Activated CD4-positive, alpha-beta T cell treated with anti-CD3 and anti-CD28 coated beads, Interleukin-2, amount 50 U/mL, for 48 hours (primary cell): ENCODE data around the gene TNFRSF4.

ENCODE experiments used
- DNase-seq, 2 experiments: peaks; one replicate each; pipeline ENCODE4 v3.0.0-alpha.2; 2020

Gene TNFRSF4

DNA sequence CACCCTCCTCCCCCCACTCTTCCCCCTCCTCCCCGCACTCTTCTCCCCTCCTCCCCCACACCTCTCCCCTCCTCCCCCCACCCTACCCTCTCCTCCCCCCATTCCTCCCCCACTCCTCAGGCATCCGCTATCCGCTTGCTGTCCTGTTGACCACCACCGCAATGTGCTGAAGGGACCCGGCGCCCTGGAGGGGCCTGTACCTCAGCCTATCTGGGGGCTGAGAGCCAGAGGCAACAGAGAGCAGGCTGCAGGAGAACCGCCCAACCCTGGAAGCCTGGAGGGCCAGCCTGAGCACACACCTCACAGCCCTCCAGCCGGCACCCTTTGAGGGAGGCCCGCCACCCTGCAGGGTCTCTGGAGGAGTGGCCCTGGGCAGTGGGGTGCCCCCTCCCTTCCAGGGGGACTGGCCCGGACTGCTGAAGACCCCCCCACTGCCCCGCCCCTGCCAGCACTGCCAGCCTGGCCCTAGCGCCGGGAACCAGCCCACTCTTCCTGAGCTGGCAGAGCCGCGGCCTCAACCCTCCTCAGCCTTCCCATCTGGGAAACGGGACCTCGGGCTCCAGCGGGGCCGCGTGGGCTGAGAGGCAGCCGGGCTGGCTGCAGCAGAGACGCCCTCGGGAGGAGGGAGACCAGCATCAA, 31.3 kb upstream of the TNFRSF4 start:
- DNase-seq, result no peak

DNA sequence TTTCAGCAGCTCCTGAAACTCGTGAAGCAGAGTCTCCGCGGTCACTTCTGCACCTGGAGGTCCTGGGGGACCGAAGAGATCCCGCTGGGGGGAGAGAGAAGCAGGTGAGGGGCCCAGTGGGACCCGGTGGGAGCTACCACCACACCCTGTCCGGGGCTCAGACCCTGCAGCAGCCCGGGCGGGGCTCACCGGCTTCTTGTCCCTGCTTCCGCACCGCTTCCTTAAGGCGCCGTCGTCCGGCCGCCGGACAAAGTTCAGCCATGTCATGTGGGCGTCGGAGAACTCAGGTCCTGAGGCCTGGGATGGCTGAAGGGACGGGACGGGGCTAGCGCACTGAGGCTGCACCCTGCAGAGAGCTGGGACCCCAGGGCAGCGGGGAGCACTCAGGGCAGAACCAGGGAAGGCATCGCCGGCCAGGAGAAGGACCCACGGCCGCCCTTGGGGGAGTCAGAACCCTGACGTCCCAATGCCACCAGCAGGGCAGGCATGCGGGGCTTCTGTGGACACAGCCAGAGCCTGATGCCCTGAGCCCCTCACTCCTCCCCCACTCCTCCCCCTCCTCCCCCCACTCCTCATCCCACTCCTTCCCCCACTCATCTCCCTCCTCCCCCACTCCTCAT, 30.3 kb upstream of the TNFRSF4 start:
- no peak for DNase-seq

DNA sequence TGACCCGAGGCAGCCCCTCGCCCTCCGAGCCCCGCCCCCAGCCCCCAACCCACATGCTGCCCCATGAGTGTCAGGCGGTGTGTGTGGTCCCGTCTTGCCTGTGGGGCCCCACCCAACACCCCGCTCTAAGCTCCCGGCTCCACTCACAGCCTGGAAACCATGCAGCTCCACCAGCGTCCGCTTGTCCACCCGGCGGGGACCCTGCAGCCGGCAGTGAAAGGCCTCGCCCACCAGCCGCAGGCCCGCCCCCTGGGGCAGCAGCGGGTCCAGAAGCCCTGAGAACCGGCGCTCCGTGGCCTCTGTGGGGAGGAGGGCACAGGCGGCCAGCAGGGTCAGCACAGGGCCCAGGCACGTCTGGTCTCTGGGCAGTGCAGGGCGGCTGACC, 29.8 kb upstream of the TNFRSF4 start:
- no peak for DNase-seq

DNA sequence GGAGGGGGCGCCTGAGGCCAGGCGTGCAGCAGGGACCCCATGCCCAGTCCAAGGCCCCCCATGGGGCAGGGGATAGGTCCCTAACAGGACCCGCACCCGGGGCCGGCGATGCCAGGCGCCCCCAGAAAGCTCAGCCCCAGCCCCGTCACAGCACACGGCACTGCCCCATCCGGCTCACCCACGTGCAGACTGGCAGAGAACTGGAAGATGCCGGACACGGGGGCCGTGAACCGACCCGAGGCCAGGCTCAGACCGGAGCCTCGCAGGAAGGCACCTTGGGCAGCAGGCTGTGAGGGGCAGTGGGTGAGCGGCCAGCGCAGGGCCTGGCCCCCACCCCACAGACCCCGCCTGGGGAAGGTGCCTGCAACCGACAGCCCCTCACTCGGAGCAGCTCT, 29.3 kb upstream of the TNFRSF4 start:
- no peak for DNase-seq

DNA sequence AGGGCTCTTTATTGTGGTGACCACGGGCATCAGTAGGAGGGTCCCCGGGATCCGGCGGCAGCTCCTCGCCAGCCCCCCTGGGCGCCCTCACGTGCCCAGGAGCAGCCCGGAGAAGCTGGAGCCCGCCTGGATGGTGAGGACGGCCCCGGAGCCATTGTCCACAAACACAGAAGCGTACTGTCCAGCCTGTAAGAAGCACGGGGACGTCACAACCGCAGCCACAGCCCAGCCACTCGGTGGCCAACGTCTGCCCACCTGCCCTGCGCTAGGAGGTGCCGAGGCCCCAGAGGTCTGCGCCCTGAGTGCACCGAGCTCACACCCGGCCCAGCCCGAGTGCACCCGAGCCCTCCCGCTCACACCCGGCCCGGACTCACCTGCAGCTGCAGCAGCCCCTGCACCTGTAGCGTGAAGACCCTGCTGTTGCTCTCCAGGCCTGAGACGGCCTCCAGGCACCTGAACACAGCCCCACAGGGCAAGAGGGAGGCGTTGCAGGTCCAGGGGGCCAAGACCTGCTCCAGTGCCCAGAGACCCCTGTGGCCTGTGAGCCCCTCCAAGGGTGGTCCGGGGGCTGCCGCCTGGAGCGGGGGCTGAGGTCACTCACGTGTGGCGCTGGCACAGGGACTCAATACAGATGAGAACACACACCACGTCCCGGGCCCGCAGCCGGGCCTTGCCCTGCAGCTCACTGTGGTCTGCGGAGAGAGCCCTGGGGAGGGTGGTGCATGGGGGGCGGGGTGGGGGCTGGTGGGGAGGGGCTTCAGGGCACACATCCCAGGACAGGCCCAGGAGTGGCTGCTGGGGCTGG, 28.7 kb upstream of the TNFRSF4 start:
- DNase-seq, result no peak

DNA sequence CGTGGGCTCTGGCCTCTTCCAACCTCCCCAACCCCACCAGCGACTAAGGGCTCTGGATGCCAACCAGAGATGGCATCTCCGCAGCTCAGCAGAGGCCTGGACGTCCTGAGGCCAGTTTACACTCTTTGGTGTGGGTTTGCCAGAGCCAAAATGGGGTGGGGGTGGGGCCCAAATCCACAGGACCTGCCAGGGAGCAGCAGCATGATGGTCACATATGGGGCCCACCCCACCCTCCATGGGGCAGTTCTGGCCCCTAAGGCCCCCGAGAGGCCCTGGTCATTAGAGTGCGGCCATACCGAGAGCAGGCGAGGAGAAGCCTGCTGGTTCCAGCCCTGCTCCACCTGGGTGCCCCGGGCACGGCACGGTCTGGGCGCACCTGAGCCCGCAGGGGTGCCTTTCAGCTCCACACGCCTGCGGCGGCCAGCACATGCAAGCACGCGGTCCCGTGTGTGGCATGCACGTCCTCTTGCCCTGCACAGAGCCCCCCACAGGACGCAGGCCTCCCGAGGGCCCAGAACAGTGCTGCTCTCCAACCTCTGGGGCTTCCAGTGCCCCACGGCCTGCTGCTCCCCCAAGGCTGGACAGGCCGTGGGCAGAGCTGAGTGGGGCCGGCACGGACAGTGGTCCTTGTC, 27.8 kb upstream of the TNFRSF4 start:
- no peak for DNase-seq

DNA sequence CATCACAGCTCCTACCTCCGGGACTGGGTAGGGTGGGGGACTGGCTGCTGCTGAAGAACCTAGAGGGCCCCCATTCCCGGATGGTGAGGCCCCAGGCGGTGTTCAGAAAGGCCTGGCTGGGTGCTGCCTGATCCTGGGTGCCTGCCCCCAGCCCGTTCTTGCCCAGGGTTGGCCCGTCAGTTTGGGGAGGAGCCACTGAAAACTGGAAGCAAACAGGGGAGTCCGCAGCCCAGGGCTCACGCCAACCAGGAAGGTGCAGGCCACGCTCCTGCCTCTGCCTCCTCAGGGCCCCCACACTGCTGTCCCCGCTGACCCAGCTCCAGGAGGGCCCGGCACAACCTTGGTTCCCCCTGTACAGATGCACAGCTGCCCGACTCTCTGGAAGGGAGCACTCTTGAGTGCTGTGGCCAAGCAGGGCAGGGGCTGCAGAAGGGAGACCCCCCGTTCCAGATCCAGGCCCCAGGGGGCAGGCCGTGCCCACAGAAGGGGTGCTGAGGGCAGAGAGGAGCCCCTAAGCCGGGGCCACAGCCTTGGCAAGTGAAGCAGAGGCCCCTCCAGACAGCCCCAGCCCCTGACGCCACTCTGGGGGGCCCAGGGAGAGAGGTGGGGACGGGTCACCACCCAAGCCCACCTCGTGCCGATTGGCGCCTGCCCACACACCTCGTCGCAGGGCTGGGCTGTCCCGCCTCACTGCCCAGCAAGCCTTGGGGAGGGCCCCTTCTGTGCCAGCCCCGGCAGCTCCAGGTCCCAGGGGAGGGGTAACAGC, 27.1 kb upstream of the TNFRSF4 start:
- DNase-seq, result no peak

DNA sequence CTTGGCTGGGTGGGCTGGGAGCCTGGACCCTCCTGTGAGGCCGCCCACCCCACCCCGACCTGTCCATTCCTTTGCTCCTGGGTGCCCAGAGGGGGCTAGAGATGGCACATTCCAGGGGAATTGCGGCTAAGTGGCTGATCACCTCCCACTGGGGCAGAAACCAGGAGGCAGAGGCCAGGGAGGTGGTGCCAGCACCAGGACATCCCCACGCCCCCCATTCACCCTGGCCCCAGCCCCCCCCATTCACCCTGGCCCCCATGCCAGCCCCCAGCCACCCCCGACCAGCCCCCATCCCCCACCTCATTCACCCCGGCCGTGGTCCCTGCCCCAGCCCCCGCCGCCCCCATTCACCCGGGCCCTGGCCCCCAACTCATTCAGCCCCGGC, 26.4 kb upstream of the TNFRSF4 start:
- no peak for DNase-seq

DNA sequence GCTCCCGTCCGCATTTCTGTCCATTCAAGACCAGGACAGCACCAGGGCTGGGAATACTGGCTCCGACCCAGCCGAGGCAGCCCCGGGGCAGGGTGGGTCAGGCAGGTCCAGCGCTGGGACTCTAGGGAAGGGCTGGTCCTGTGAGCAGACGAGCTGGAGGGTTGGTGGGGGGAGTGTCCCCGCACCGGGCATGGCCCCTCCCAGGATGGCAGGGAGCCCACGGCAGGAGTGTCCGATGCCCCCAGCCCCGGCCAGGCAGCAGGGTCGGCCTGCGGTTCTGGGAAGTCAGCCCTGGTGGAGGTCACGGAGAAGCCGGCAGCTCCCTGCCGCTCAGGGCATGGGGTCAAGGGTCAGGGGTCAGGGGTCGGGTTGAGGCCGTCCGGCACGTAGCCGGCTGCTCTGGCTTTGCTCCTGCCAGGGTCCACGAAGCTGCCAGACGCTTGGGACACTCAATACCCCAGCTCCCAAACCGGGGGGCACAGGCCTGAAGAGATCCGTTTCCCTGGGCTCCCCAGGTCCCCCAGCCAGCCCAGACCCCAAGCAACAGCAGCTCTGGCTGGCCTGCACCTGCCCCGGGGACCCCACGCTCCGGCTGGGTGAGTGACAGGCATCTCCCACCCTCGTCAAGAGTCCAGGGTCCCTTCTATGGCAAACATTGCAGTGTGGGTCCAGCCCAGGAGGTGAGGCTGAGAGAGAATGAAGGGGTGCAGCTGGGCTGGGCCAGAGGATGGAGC, 25.8 kb upstream of the TNFRSF4 start:
- DNase-seq, result no peak

DNA sequence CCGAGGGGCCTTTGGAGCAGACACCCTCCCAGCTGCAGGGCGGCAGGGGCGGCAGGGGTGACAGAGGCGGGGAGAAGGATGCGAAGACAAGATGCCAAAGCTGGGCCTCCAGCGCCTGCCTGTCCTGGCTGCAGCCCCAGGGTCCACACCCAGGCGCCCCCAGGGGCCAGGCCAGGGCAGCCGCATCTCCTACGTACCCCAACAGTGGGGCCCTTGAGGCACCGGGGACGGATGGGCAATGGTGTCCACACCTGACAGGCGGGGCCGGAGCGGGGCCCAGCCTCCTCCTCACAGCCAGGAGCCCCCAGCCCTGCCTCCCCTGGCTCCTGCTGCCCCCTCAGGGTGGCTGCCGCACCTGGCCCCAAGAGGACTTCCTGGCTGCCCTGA, 25.3 kb upstream of the TNFRSF4 start:
- no peak for DNase-seq

DNA sequence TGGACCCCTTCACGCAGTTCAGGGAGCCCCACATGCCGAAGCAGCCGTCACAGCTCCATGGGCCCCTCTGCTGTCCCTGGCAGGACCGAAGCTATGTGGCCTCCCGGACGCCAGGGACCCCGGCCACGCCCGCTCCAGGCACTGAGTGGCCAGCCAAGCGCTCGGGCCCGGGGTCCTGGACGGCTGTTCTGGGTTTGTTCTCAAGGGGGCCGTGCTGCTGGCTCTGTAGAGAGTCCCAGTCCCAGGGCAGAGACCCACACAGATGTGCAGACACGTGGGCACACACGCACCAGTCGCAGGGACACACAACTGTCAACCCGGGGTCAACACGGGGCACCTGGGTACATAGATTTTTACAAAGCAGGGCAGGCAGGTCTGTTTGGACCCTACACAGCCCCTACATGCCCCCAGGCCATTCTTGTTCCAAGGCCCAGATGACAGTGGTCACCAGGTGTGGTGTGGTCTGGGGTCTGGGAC, 24.8 kb upstream of the TNFRSF4 start:
- DNase-seq, result no peak

DNA sequence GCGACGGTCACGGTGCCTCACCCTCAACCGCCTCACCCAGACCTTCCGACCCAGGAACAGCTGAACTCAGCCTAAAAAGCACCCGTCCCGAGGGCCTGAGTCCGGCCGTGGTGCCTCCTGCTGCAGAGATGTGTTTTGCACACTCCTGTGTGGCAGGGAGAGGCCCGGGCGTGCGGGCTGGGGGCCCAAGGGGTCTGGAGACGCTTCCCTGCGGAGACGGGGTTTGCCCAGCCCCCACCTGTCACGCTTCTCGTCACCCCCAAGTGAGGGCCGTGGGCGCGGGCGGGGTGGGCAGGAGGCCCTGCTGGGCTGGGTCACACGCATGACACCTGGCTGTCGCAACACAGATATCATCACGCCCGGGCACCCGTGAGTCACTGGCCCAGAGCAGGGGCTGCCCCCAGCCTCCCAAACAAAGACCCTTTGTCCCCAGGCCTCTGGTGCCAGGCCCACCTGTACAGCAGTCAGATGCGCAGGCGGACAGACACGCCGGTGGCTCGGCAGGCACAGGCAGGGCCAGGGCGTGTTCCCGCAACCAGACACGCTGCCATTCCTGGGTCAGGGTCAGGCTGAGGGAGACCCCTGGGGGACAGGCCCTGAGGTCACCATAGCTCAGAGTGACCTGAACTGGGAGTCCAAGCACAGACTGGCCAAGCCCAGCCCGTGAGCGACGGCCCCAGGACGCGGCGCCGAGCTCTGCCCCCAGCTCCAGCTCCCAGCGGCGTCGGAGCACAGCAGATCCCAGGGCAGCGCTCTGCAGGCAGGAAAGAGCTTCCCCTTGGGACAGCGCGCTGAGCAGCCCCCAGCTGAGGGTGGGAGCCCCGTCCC, 24.1 kb upstream of the TNFRSF4 start:
- no peak for DNase-seq

DNA sequence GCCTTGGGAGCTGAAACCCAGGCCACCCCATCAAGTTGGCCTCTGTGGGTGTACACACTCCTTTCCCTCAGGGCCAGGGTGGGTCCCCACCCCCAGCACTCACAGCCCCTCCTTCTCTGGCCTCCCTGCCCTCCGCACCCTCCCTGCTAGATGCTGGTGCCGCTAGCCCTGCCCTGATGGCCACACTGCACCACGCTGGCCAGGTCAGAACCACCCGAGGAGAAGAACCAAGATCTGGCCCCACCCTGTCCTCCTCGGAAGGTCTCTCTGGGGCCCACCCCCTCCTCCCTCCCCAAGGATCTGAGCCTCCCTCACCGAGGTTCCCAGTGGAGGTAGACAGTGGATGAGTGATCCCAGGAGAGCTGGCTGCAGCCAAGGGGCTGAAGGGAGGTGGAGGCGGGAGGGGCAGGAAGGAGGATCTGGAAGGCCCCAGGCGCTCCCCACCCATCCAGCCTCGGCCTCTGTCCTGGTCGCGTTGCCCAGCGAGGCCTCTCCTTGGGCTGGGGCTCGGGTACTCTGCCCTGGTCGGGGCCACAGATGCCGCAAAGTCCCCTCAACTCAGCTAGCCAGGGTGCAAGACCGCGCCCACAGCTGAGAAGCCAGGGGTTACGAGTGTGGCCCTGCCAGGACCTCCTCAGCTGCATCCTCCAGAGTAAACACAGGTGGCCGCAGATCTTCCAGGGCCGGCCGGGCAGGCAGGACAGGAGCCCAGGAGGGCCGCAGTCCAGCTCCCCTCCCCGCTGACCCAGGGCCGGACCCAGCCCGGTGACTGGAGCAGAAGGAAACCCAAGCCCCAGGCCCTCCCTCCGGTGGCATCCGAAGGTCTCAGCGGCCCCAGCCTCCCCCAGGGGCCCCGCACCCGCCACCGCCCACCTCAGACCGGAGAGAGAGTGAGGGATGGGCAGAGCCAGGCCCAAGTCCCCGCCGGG, 23.3 kb upstream of the TNFRSF4 start:
- no peak for DNase-seq

DNA sequence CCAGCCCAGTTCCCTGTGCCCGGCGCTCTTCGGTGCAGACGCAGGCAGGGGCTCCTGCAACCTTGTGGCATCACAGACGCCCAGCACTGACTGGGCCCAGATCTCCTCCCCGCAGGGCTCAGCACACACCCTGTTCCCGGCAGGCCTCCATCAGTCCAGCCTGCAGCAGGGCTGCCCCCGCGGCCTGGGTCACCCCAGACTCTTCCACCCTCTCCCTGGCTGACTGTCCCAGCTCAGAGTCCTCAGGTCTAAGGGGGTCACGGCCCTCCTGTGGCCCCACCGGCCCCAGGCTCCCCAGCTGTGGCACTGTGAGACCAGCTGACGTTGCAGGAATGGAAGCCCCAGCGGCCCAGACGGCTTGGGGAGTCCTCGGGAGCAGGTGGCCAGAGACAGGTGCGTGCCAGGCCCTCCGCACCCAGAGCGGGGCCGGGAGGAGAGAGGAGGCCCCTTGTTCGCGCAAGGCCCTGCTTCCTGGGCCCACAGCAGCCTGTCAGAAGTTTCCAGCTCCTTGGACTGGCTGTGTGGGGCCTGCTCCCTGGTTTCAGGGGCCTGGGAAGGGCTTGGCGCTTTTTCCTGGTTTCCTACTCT, 22.3 kb upstream of the TNFRSF4 start:
- DNase-seq, result no peak

DNA sequence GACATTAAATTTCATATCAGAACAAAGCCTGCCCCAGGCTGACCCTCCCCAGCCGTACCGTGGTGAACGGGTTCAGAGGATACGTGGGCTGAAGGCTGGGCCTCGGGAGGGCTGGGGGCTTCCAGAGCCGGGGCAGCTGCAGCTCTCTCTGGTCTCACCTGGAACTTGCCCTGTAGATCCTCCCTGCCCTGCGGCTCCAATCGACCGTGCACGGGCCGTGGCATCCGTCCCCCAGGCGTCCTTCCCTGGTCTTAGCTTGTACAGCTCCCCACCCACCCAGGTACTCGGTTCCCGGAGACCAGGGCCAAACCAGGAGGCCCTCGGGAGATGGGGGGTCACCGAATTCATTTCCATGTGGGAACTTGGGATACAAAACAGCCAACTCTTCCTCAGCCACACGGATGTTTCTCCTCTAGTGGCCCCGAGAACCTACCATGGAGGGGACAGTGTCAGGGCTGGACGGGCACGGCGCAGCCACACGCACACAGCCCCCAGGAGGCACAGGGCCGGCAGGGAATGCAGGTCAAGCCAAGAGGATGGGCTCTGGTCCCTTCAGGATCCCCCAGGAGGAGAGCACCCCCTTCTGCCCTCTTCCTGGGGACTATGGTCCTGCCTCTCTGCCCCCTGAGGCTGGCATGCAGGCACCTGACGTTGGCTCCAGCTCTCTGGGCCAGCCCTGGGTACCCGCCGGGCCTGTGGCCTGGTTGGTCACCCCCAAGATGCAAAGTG, 21.2 kb upstream of the TNFRSF4 start:
- DNase-seq, result no peak

DNA sequence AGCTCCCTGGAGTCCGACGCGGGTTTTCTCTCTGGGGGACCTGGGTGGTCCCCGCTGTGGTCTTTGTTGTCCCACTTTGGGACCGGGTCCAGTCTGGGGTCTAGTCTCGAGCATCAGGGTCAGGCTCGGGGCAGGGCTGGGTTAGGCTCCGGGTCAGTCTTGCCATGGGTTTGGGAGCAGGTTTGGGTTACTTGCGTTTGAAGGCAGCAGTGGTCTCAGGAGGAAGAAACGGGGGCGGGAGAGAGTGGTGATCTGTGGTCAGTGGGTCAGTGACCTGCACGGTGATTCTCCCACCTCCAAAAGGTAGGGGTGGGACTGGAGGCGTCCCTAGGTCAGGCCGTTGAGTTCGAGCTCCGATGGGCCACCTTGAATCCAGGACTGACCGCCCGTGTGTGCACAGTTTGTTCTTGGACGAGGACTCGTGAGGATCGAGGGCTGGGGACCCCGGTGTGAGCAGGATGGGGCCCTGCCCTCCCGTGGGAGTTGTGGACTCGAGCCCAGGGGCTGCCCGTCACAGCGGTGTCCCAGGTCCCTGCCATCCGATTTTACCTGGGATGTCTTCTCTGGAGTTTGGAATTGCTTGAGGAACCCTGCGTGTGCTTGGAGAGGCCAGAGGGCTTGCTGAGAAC, 20.3 kb upstream of the TNFRSF4 start:
- DNase-seq, result no peak

DNA sequence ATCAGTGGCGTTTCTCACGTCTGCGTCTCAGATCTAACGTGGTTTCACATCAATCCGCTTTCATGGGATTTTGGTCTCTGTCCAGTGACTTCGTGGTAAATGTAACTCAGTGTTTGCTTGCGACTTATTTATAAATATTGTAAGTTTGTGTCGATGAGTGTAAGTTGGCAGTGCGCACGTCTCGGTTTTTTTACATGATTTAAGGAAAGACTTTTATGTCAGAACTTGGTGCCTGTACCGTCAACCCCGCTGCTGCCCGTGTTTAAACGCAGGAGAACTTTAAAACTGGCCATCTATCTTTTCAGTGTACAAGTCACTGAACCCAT, 19.6 kb upstream of the TNFRSF4 start:
- no peak for DNase-seq

DNA sequence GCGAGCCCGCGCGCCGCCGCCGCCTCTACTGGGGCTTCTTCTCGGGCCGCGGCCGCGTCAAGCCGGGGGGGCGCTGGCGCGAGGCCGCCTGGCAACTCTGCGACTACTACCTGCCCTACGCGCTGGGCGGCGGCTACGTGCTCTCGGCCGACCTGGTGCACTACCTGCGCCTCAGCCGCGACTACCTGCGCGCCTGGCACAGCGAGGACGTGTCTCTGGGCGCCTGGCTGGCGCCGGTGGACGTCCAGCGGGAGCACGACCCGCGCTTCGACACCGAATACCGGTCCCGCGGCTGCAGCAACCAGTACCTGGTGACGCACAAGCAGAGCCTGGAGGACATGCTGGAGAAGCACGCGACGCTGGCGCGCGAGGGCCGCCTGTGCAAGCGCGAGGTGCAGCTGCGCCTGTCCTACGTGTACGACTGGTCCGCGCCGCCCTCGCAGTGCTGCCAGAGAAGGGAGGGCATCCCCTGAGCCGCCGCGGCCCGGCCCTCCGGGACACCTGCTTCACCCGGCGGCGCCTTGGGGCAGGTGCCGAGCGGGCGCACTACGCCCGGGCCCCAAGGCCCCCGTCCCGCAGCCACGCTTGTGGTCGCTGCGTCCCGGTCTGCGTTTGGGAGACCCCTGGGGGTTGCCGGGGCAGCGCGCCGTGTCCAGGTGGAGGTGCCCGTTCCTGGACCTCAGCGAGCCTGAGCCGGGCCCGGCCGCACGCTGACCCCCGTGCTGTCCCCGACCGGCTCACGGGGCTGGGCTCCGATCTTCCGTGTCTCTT, 19.0 kb upstream of the TNFRSF4 start:
- no peak for DNase-seq
